IPS-18a (cell line): Measurements from ENCODE around the gene CDC25C.
"Not testable (repeated sequence)": the region's sequence is repeated elsewhere in the genome, so short reads cannot be mapped to it uniquely, and the experiment has no call there.

Source experiments
- H3K27ac ChIP-seq: one replicate; pipeline ENCODE4 v1.5.1; 2013; ENCODE audit warnings: low read length
- H3K27me3 ChIP-seq: one replicate; pipeline ENCODE4 v1.6.1; 2013; ENCODE audit warnings: mild to moderate bottlenecking, low read length; ENCODE audit not compliant: control insufficient read depth, insufficient read depth
- H3K36me3 ChIP-seq: one replicate; pipeline ENCODE4 v1.6.1; 2013; ENCODE audit warnings: low read depth, low read length; ENCODE audit not compliant: control insufficient read depth
- H3K4me1 ChIP-seq: one replicate; pipeline ENCODE4 v1.6.1; 2013; ENCODE audit warnings: low read depth, low read length; ENCODE audit not compliant: control insufficient read depth
- H3K4me3 ChIP-seq: one replicate; pipeline ENCODE4 v1.5.1; 2013; ENCODE audit warnings: low read length
- H3K9ac ChIP-seq: one replicate; pipeline ENCODE4 v1.6.1; 2013; ENCODE audit warnings: mild to moderate bottlenecking, low read length, moderate library complexity
- H3K9me3 ChIP-seq: one replicate; pipeline ENCODE4 v1.6.1; 2013; ENCODE audit warnings: low read depth, low read length; ENCODE audit not compliant: control insufficient read depth

Gene CDC25C

DNA sequence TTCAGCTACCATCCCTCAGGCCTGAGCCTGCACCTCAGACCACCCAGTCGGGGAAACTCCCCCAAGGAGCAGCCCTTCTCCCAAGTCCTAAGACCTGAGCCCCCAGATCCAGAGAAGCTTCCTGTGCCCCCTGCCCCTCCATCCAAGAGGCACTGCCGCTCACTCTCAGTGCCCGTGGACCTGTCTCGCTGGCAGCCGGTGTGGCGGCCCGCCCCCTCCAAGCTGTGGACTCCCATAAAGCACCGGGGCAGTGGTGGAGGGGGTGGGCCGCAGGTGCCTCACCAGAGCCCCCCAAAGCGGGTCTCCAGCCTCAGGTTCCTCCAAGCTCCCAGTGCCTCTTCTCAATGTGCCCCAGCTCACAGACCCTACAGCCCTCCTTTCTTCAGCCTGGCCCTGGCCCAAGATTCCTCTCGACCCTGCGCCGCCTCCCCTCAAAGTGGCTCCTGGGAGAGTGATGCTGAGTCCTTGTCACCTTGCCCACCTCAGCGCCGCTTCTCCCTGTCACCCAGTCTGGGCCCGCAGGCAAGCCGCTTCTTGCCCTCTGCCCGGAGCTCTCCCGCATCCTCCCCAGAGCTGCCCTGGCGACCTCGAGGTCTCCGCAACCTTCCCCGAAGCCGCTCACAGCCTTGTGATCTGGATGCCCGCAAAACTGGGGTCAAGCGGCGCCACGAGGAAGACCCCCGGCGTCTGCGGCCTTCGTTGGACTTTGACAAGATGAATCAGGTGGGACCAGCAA, 13.5 kb upstream of the CDC25C start:
- Histone ChIP-seq H3K9ac (no peak overlapping the region), H3K36me3 (peaks cover 76% of the 10 kb centered on the region), H3K4me3 (no peak overlapping the region), H3K9me3 (no peaks in the 10 kb centered on the region), H3K27me3 (no peaks in the 10 kb centered on the region), H3K27ac (no peak overlapping the region), H3K4me1 (no peaks in the 10 kb centered on the region)

GRCh38 chr5:138340008-138340407, 8.4 kb upstream of the CDC25C start:
- H3K4me1 ChIP-seq = peaks cover 13% of the 10 kb centered on the region
- peak overlapping the region; percentile 97 for H3K9ac ChIP-seq
- no peaks in the 10 kb centered on the region for H3K9me3 ChIP-seq
- H3K27me3 ChIP-seq = no peaks in the 10 kb centered on the region
- H3K36me3 ChIP-seq = peaks cover 33% of the 10 kb centered on the region
- peak overlapping the region; percentile 87 for H3K4me3 ChIP-seq
- no peak overlapping the region for H3K27ac ChIP-seq

DNA sequence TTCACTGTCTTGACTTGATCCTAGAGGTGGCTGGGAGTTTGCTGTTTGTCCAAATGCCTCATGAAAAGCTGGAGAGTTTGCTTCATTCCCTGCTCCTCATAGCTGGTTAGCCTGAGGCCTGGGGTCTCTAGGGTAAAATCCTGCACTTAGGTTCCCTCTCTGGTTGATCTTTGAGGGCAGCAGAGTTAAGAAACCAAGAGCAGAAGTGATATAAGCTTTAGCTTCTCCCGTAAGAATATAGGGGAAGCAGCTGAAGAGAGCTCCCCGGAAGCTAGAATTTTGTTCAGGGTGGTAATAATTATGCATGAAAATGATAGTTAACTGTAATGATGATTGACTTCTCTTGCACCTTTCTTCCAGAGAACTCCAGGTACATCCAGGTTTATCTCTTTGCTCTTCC, 7.9 kb upstream of the CDC25C start:
- H3K9me3 ChIP-seq = no peaks in the 10 kb centered on the region
- peaks cover 28% of the 10 kb centered on the region for H3K36me3 ChIP-seq
- peaks cover 13% of the 10 kb centered on the region for H3K4me1 ChIP-seq
- peak overlapping the region; percentile 48 for H3K27ac ChIP-seq
- peak overlapping the region; percentile 97 for H3K9ac ChIP-seq
- no peaks in the 10 kb centered on the region for H3K27me3 ChIP-seq
- H3K4me3 ChIP-seq = peak overlapping the region; percentile 87

DNA sequence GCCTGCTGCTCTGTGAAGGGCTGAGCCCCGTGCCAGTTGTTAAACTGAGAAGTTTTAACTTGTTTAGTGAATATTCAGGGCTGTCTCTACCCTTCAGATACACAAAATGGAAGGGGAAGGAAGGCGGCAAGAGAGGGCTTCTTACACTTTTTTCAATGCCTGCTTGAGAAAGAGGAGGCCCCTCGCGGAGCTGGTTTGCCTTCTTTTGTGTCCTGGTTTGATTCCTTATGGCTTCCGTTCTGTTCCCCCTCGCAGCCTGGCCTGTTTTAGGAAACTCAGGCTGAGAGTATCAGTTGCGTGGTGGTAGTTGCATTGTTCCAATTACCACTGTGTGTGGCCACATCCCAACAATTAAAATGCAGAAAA, 7.5 kb upstream of the CDC25C start:
- H3K9me3 ChIP-seq = no peaks in the 10 kb centered on the region
- peaks cover 13% of the 10 kb centered on the region for H3K4me1 ChIP-seq
- no peaks in the 10 kb centered on the region for H3K27me3 ChIP-seq
- H3K9ac ChIP-seq = peak overlapping the region; percentile 97
- peak overlapping the region; percentile 48 for H3K27ac ChIP-seq
- peaks cover 24% of the 10 kb centered on the region for H3K36me3 ChIP-seq
- peak overlapping the region; percentile 87 for H3K4me3 ChIP-seq

GRCh38 chr5:138338411-138339090, 6.9 kb upstream of the CDC25C start:
- H3K9ac ChIP-seq = peak overlapping the region; percentile 97
- H3K4me1 ChIP-seq = peaks cover 13% of the 10 kb centered on the region
- H3K27ac ChIP-seq = peak overlapping the region; percentile 48
- H3K27me3 ChIP-seq = no peaks in the 10 kb centered on the region
- no peaks in the 10 kb centered on the region for H3K9me3 ChIP-seq
- H3K36me3 ChIP-seq = peaks cover 19% of the 10 kb centered on the region
- peak overlapping the region; percentile 87 for H3K4me3 ChIP-seq

- Histone ChIP-seq H3K9ac (peak within 1 kb of the TSS; percentile 97), H3K4me1 (peaks cover 13% of the 10 kb centered on the region), H3K27me3 (no peaks in the 10 kb centered on the region), H3K27ac (peak within 1 kb of the TSS; percentile 100), H3K36me3 (peaks cover 14% of the 10 kb centered on the region), H3K4me3 (peak within 1 kb of the TSS; percentile 87), H3K9me3 (no peaks in the 10 kb centered on the region)
These were observed 6.2 kb upstream of the CDC25C start, which contains the start of gene FAM53C for GRCh38 chr5:138337685-138338410. Gene FAM53C, plus strand, starts transcription at chr5:138338266. Its CDS starts 3,070 bp downstream, at chr5:138341336.

- Histone ChIP-seq H3K36me3 (peaks cover 13% of the 10 kb centered on the region), H3K9ac (peak overlapping the region; percentile 97), H3K27me3 (no peaks in the 10 kb centered on the region), H3K9me3 (no peaks in the 10 kb centered on the region), H3K4me1 (peaks cover 13% of the 10 kb centered on the region), H3K27ac (peak overlapping the region; percentile 100), H3K4me3 (peak overlapping the region; percentile 87)
These were observed 5.5 kb upstream of the CDC25C start for GRCh38 chr5:138336952-138337684.

DNA sequence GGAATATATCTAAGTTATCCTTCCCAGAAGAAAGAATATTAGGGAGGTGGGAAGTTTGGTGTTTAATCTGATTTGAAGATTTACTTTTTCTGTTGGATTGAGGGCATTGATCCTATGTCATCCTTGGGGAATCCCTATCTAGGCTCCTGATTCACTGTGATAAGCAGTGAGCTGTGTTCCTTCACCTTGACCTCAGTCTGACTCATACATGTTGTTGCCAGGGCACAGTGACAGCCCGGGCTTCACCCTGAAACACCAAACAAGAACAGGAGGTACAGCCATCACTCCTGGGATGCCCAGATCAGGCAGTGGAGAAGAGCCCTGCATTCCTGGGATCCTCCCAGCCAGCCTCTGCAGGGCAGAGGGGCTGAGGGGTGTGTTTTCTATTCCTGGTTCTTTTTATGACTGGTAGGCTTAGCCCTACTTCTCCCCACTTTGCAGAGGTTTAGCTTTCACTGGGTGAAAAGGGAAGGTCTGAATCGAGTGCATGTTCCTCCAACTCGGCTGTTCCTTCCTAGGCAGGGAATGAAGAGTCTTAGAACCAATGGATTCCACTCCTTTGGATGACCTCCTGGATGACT, 3.4 kb upstream of the CDC25C start:
- Histone ChIP-seq H3K9ac (no peak overlapping the region), H3K36me3 (no peaks in the 10 kb centered on the region), H3K4me1 (peaks cover 13% of the 10 kb centered on the region), H3K27ac (no peak overlapping the region), H3K27me3 (no peaks in the 10 kb centered on the region), H3K9me3 (no peaks in the 10 kb centered on the region), H3K4me3 (no peak overlapping the region)

DNA sequence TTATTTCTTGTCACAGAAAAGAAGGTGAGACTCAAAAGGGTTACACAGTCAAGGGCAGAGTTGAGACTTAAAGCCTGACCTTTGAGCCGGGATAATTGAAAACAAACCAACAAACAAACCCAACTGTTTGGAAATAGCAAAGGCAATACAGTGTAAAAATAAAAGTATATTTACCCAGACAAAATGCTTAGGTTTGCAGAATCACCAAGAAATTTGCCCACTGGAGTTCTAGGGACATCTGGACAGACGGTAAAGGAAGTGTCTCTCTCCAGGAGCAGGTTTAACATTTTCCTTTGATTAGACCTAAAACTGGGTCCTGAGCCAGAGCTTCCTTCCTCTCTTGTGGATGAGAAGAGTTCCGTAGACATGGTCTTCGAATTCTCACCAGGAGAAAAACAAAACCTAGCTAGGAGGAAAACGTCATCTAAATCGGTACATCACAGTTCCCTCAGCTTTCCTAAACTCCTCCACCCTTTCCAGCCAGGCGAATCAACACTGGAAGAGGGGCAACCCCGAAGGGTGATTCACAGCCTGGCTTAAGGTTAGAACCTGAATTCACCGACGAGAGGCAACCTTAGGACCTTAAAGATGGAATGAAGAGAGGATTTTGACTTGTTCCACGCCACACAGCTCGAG, 673 bp downstream of the CDC25C start:
- Histone ChIP-seq H3K4me1 (no peaks in the 10 kb centered on the region), H3K9ac (peak overlapping the region; percentile 91), H3K4me3 (peak overlapping the region; percentile 95), H3K36me3 (peaks cover 8% of the 10 kb centered on the region), H3K27me3 (no peaks in the 10 kb centered on the region), H3K27ac (peak overlapping the region; percentile 83), H3K9me3 (no peaks in the 10 kb centered on the region)

DNA sequence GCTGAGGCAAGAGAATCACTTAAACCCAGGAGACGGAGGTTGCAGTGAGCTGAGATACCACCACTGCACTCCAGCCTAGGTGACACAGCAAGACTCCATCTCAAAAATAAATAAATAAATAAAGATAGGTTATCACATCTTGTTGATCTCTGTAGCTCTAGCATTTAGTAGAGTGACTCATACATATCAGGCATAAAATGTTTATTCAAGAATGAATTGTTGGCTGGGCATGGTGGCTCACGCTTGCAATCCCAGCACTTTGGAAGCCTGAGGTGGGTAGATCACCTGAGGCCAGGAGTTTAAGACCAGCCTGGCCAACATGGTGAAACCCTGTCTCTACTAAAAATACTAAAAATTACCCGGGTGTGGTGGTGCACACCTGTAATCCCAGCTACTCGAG, 13.4 kb downstream of the CDC25C start:
- H3K27ac ChIP-seq, H3K4me1 ChIP-seq, H3K9ac ChIP-seq, H3K9me3 ChIP-seq, H3K4me3 ChIP-seq, H3K27me3 ChIP-seq: not testable (repeated sequence)
- peaks cover 30% of the 10 kb centered on the region for H3K36me3 ChIP-seq
